ENCODE results near the gene AARSD1.

DNA sequence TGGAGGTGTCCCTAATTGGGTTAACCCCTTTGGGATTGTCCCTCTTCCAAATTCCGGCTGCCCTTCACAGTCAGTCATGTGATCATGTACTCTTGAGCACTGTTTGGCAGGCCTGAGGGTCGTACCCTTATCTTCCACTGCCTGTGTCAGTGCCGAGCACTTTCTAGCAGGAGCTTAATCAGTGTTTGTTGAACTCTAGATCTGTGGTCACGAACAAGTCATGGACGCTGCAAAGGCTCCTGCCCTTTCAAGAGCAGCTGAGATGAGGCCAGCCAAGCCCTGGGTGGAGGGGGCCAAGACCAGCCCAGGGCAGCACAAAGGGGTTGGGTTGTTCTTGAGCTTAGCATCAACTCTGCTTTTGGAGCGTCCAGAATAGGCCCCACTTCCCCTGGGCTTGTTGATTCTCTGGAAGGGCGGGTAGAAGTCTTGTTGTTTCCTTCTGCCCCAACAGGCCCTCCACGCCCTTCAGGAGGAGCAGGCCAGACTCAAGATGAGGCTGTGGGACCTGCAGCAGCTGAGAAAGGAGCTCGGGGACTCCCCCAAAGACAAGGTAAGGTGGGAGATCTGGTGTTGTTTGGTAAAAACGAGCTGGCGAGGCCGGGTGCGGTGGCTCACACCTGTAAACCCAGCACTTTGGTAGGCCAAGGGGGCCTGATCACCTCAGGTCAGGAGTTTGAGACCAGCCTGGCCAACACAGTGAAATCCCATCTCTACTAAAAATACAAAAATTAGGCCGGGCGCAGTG, 47.6 kb upstream of the AARSD1 start:
- no peak for TF ChIP-seq POLR2A (IDR thresholded peaks at IDR 0.05)
- TF ChIP-seq, protein P1, sequence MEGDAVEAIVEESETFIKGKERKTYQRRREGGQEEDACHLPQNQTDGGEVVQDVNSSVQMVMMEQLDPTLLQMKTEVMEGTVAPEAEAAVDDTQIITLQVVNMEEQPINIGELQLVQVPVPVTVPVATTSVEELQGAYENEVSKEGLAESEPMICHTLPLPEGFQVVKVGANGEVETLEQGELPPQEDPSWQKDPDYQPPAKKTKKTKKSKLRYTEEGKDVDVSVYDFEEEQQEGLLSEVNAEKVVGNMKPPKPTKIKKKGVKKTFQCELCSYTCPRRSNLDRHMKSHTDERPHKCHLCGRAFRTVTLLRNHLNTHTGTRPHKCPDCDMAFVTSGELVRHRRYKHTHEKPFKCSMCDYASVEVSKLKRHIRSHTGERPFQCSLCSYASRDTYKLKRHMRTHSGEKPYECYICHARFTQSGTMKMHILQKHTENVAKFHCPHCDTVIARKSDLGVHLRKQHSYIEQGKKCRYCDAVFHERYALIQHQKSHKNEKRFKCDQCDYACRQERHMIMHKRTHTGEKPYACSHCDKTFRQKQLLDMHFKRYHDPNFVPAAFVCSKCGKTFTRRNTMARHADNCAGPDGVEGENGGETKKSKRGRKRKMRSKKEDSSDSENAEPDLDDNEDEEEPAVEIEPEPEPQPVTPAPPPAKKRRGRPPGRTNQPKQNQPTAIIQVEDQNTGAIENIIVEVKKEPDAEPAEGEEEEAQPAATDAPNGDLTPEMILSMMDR (IDR thresholded peaks at IDR 0.05) = no peak
- no peak for TF ChIP-seq EP300 (IDR thresholded peaks at IDR 0.05)

All from upper lobe of left lung (tissue), 4 donors.